HT-29 (cell line): ENCODE data around the gene MXD3. TPM values are rescaled to one million over a fixed set of nuclear protein-coding genes. Genes with fewer than 3 reads are reported as not detected.
"Not testable (repeated sequence)": the region's sequence is repeated elsewhere in the genome, so short reads cannot be mapped to it uniquely, and the experiment has no call there.

ENCODE experiments used
- DNase-seq: peaks from one replicate; pipeline ENCODE4 v3.0.0-alpha.2; 2015; ENCODE audit warnings: low spot score
- total RNA-seq: library from RNA; depleted of rRNA; stranded (reverse); fragments of >200 nt; shearing (Covaris generic); gene quantifications from 2 replicates; pipeline ENCODE4 v1.2.3, GENCODE V29; 2014

The MXD3 gene
- total RNA-seq, 1 experiment from 2014 or later: 75.5 TPM

GRCh38 chr5:177343777-177344176 lies 32.1 kb upstream of the MXD3 start:
- DNase-seq: no peak

DNA sequence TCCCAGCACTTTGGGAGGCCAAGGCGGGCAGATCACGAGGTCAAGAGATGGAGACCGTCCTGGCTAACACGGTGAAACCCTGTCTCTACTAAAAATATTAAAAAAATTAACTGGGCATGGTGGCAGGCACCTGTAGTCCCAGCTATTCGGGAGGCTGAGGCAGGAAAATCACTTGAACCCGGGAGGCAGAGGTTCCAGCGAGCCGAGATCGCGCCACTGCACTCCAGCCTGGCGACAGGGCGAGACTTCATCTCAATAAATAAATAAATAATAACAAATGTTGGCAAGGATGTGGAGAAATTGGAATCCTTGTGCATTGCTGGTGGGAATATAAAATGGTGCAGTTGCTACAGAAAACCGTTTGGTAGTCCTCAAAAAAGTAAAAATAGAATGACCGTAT lies 31.3 kb upstream of the MXD3 start:
- not testable (repeated sequence) for DNase-seq

DNA sequence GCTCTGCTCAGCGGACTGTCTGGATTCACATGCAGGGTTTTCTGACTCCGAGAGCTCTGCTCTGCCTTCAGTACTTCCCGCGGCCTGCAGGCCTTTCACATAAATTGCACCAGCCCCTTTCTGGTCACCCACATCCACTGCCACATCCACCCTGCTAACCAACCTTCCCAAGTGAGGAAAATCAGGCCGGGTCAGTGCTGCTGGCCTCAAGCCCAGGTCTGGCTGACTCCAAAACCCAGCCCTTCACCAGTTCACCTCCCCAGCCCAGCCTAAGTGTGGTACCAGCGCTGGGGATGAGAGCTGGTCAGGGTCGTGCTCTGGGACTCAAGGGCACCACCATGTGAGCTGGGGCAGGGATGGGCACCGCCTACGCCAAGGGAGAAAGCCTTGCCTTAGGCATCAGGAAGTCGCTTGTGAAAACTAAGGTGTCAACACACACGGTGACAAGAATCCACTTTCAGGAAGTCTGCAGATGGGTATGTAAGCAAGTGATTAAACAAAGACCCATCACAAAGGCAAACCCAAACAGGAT lies 27.5 kb upstream of the MXD3 start:
- DNase-seq: no peak

GRCh38 chr5:177338251-177339106 lies 26.8 kb upstream of the MXD3 start:
- DNase-seq: no peak

GRCh38 chr5:177336603-177337494 lies 25.2 kb upstream of the MXD3 start:
- DNase-seq: no peak

- peak; percentile 69 for DNase-seq
Measured at GRCh38 chr5:177336112-177336511, 24.4 kb upstream of the MXD3 start.

DNA sequence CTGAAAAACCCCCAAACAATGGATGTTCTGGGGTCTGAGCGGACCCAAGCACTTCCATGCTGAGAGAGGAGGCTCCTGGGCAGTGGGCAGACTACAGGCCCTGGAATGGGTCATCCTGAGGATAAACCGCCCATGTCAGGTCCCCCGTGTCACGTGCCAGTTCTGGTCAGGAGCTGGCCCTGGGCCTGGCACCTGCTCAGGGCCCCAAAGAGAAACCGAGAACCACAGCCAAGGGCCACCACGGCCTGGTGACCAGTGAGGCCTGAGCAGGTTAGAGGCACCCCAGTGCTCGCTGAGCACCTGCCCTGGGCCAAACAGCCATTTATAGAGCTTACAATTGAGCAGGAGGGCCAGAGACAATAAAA lies 24.0 kb upstream of the MXD3 start:
- no peak for DNase-seq

GRCh38 chr5:177334781-177335700 lies 23.3 kb upstream of the MXD3 start:
- no peak for DNase-seq

DNA sequence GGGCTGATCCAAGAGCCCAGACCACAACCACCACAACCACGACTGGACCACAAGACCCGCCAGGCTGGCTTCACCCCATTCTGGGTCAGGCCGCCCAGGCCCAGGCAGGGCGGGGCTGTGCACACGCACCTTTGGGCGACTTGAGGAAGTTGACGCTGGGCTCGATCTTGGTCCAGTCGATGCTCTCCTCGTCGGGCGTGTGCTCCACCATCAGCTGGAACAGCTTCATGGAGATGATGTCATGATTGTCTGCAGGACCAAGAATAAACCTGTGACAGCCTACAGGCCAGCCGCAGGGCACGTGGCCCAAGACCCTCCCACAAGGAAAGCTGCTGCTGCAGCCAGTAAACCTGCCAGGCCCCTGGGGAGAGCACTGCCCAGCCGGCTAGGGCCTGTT lies 22.5 kb upstream of the MXD3 start:
- DNase-seq: no peak

GRCh38 chr5:177333420-177334154 lies 21.9 kb upstream of the MXD3 start:
- no peak for DNase-seq

- no peak for DNase-seq
Measured at GRCh38 chr5:177332896-177333260, 21.2 kb upstream of the MXD3 start.

GRCh38 chr5:177332031-177332895 lies 20.6 kb upstream of the MXD3 start:
- no peak for DNase-seq

DNA sequence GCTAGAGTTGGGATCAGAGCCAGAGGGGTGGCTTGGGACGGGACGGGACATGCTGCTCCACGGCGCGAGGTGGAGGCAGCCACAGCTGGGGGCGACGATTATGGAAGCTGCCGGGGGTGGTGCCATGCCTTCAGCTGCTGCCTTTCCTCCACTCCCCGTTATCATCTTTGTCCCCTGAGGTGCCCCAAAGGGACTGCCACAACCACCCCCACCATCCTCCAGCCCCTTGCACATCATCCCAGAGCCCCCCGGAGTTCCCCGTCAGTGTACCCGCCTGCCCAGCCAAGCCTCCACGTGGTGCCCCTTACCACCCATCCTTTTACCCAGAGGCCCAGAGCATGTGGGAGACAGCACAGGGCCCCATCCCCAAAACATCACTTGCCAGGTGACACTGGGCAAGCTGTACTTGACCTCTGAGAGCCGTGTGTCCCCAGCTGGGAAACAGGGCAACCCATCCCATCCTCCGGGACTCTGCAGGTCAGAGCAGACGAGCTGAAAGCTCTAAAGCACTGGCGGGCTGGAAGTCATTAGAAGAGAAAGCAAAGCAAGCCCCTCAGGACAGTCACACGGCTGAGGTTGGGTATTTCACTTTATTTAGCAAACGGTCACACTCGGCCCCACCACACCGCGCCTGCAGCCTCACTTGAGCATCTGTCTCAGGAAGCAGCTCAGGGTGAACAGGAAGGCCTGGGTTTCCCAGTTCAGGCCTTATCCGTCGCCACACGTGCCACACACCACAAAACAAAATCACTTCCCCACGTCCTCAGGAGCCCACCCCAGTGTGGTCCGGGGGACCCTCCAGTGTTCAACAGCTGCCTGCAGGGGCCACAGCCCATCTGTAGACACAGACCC lies 19.5 kb upstream of the MXD3 start:
- DNase-seq: no peak

GRCh38 chr5:177329883-177330282 lies 18.2 kb upstream of the MXD3 start:
- DNase-seq: no peak

- no peak for DNase-seq
Measured at GRCh38 chr5:177328545-177329231, 17.0 kb upstream of the MXD3 start.

DNA sequence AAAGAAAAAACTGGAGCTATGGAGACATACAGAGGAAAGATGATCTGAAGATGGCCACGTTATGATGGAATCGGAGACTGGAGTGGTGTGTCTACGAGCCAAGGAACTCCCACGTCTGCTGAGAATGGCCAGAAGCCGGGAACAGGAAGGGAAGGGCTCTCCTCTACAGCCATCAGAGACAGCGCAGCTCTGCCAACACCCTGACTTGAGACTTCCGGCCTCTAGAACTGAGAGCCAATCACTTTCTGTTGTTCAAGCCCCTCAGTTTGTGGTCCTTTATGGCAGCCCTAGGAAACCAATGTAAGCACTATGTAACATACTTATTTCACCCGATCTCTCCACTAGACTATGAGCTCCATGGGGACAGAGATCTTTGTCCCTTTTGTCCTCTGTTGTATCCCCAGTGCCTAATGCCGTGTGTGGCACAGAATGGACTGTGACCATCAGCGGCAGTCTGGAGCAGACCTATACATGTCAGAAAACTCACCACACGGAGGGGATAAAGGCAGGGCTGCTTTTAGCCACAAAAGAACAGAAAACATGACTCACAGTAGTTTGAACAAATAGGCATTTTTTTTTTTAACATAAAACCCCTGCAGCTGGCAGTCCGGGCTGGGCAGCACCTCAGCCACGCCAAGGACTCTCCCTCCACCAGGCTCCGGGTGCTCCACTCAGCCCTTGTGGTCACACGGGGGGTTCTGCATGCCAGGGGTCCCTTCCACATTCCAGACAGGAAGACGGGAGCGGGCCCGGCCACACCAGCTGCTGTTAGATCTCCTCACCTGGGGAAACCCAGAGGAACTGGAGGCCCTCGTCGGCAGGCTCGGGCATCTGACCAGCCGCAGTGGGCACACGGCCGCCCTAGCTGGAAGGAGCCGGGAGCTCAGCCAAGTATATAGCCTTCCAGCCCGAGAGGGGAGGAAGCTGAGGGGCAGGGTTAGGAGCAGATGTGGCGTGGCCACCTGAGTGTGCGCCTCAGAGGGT lies 16.1 kb upstream of the MXD3 start:
- no peak for DNase-seq

DNA sequence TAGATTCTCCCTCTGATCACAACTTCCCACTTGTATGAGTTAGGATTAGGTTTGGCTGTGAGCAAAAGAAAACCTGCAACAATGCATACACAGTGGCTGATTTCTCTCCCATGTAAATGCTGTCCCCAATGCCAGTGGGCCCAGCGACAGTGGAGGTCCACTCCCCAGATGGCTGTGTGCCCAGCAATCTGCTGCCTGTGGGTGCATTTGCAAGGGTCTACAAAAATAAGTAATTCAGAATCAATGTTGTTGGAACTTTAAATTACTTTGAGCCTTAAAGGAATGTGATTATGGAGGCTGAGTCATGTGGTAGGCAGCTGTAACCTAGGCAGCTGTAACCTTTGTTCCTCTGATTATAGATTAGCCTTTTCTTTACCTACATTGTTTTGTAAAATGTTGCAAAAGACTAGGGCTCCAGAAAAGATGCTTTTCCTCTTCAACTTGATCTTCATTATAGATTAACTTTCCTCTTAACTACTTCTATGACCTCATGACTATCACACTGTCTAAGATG lies 14.2 kb upstream of the MXD3 start:
- peak; percentile 53 for DNase-seq
